Ramos (cell line): ENCODE results near the gene TYSND1.
"Not testable (repeated sequence)": the region's sequence is repeated elsewhere in the genome, so short reads cannot be mapped to it uniquely, and the experiment has no call there.

Experiments
- in situ Hi-C: fragments of 300-500 bp; cut with MboI; formaldehyde crosslinking; loops from one replicate; pipeline ENCODE4 v1.14.3; 2022; ENCODE audit warnings: low sequenced_read_pairs; ENCODE audit not compliant: unreplicated experiment

TYSND1 gene

GRCh38 chr10:70115948-70116682 lies 30.4 kb downstream of the TYSND1 start:
- in situ Hi-C loops: no loop called here

GRCh38 chr10:70114902-70115301 lies 31.6 kb downstream of the TYSND1 start:
- in situ Hi-C loops: no loop called here

GRCh38 chr10:70112071-70112470 lies 34.4 kb downstream of the TYSND1 start:
- in situ Hi-C loops: no loop called here

DNA sequence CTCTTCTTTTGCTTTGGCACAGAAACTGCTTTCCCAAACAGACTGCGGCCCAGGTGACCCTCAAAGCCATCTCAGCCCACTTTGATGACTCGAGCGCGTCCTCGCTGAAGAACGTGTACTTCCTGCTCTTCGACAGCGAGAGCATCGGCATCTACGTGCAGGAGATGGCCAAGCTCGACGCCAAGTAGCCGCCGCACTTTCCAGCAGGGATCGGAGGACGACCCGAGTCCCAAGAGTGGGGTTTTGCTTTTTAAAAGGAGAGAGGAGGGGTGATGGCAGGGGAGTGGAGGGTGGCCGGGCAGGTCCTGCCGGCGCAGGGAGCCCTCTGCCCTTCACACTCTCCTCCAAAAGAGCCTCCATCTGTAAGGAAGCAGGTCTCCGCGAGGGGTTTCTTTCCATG lies 35.0 kb downstream of the TYSND1 start:
- in situ Hi-C loops: no loop called here

- in situ Hi-C loops: no loop called here
Observed at GRCh38 chr10:70109064-70109729, 37.3 kb downstream of the TYSND1 start.

DNA sequence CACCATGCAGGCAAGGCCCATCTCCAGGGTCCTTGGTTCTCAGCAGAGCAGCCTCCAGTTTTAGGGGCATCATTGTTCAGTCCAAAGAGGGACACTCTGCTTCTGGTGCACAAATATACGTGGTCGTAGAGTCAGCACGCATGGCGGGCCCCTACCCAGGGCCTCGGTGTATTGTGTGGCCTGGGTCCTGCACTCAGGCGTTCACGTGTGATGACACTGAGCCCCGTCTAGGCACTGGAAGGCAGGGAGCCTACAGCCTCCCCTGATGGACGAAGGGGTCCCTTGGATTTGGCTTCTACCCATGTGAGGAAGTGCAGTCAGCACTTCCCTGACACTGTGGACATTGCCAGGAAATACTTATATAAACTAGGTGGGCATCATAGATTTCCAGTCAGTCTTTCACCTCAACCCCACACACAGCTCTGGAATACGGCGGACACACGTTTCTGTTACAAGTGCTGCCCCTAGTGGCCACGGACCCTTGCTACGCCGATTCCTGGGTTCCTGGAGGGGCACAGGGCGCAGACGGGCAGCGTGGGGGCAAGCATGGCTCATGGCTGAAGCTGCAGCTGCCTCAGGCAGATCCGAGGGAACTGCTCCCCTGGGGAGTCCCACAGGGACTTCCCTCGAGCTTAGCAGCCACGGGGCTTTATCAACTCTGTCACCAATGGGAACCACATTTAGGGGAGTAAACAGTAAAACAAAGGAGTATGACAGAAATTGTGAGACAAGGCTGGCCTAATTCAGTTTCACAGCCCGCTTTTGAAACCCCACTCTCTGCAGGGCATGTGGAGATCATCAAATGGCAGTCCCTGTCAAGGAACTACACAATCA lies 39.3 kb downstream of the TYSND1 start:
- in situ Hi-C loops: no loop called here

DNA sequence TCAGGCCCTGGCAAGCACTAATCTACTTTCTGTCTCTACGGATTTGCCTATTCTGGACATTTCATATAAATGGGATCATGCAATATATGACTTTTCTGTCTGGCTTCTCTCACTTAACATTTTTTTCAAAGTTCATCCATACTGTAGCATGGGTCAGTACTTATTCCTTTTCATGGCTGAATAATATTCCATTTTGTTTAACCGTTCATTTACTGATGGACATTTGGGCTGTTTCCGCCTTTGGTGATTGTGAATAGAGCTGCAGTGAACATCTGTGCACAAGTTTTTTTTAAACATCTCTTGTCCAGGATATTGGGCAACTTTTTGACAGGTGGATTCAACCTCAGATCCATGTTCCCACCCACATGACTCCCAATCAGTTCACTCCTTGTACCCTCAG lies 44.8 kb downstream of the TYSND1 start:
- in situ Hi-C loops: no loop called here

GRCh38 chr10:70101068-70101562 lies 45.4 kb downstream of the TYSND1 start:
- in situ Hi-C loops: not testable (repeated sequence)

DNA sequence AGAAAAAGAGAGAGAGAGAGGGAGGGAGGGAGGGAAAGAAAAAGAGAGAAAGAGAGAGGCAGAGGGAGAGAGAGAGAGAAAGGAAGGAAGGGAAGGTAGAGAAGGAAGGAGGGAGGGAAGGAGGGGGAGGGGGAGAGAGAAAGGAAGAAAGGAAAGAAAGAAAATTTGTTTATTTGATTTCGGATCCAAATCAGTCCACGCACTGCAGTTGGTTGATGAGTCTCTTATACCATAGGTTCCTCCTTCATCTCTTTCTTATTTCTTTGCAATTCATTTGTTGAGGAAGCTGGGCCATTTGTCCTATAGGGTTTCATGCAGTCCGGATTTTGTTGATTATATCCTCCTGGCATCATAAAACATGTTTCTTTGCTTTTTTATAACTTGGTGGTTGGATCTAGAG lies 48.2 kb downstream of the TYSND1 start:
- in situ Hi-C loops: no loop called here

- in situ Hi-C loops: no loop called here
Observed at GRCh38 chr10:70097459-70097858, 49.0 kb downstream of the TYSND1 start.

DNA sequence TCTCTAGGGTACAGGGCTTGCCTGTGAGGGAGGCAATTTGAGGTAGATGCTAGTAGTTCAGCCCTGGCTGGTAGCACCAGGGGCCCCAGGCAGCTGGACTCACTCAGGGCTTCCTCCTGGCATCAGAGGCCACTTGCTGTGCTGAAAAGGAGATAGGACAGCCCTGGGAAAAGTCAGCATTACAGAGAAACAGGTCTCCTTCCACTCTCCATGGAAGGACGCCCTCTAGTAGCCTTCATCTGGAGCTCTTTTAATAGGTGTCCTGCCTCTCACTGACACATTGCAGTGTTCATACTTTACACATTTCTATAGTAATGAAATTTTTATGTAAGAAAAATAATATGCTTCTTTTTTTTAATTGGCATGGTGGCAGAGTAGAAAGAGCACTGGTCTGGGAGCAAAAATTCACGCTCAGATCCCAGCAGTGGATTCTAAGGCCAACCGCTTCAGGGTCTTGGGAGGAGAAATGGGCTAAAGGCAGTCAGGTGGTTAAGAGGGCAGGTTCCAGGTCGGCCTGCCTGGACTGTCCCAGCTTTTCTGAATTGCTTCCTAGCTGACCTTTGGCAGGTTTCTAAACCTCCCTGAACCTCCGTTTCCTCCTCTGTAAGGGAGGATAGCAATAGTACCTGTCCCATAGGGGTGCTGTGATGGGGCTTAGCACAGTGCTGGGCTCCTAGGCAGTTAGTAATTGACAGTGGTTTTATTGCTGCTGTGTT lies 49.6 kb downstream of the TYSND1 start:
- in situ Hi-C loops: no loop called here

- in situ Hi-C loops: no loop called here
Observed at GRCh38 chr10:70096016-70096704, 50.3 kb downstream of the TYSND1 start.

GRCh38 chr10:70094250-70094649 lies 52.2 kb downstream of the TYSND1 start:
- in situ Hi-C loops: no loop called here

- in situ Hi-C loops: no loop called here
Observed at GRCh38 chr10:70093335-70093944, 53.1 kb downstream of the TYSND1 start.

DNA sequence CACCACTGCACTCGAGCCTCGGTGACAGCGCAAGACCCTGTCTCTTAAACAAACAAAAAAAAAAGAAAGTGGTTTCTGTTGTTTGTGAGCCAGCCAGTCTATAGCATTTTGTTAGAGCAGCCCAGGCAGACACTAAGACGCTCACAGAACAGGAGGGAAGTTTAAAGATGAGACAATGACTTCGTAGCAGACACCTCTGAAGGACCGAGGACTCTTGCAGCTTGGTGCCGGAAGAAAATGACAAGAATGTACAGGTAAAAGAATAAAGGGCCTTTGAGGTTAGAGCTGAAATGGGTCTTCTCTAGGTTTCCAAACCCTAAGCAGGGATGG lies 54.1 kb downstream of the TYSND1 start:
- in situ Hi-C loops: no loop called here

DNA sequence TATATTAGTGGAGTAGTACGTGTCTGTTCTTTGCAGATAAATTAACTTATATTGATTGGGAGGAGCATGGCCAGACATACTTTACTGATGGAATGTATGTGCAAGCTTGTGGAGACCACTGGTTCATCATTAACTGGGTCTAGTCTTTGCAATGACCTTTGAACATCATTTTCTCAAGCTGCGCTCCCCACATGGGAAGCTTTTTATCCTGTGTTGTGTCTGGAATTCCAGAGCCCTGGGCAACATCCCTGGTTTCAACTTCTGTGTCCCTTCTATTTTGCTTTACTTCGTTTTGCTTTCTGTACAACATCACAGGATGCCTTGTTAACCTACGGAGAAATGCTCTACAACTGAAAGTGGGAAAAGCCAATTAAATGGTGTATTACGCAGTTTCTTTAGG lies 55.5 kb downstream of the TYSND1 start:
- in situ Hi-C loops: no loop called here

DNA sequence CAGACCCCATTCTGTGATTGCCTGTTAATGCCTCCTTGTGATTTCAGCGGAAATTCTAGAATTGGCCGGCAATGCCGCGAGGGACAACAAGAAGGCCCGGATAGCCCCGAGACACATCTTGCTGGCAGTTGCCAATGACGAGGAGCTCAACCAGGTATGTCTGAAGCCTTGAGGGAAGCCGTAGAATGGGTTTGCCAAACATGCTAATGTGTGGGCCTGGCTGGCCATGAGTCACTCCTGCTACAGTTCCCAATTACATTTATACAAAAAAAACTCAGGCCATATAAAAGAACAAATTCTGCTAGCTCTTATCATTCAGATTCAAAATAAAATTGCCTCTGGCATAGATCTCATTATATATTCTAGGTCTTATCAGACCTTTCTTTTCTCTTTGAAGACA lies 56.5 kb downstream of the TYSND1 start:
- in situ Hi-C loops: no loop called here

DNA sequence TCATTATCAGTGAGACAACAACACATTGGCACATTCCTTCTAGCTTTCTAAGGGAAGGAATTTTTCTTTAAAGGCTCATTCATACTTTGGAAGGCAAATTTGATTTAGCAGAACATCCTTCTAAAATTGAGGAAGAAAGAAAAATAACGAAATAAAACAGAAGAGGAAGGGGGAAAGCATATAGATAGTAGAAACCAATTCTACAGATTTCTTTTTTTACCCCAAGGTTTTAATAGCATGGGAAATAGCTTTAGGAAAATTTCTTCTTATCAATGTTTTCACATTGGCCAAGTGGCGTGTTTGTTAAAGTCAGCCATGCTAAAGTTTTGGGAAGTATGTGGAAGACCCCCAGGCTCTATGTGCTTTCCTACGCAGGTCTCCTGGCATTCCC lies 58.2 kb downstream of the TYSND1 start:
- in situ Hi-C loops: no loop called here
